Osteoblast (primary cell): Measurements from ENCODE around the gene STON1. TPM values are rescaled to one million over a fixed set of nuclear protein-coding genes. Genes with fewer than 3 reads are reported as not detected.
"Not testable (repeated sequence)": the region's sequence is repeated elsewhere in the genome, so short reads cannot be mapped to it uniquely, and the experiment has no call there.

Source experiments
- DNase-seq: peaks from one replicate; pipeline ENCODE4 v3.0.0; 2011; ENCODE audit warnings: low spot score, mixed read lengths; ENCODE audit not compliant: insufficient read length; ENCODE audit errors: missing footprints
- H2AFZ ChIP-seq: 2 replicates; pipeline ENCODE4 v1.6.0; 2011; ENCODE audit warnings: mild to moderate bottlenecking, low read length
- H3K27ac ChIP-seq: 2 replicates; pipeline ENCODE4 v1.5.1; 2011; ENCODE audit warnings: mild to moderate bottlenecking, low read depth, low read length, moderate library complexity
- H3K27me3 ChIP-seq: 2 replicates; pipeline ENCODE4 v1.6.0; 2012; ENCODE audit warnings: mild to moderate bottlenecking, control low read depth, inconsistent platforms, low read length, moderate library complexity; ENCODE audit not compliant: insufficient read depth
- H3K36me3 ChIP-seq: 2 replicates; pipeline ENCODE4 v1.5.1; 2011; ENCODE audit warnings: mild to moderate bottlenecking, low read length, control low read depth, moderate library complexity; ENCODE audit not compliant: insufficient read depth
- H3K4me1 ChIP-seq: 2 replicates; pipeline ENCODE4 v1.5.1; 2011; ENCODE audit warnings: mild to moderate bottlenecking, low read length, control low read depth, moderate library complexity; ENCODE audit not compliant: insufficient read depth
- H3K4me2 ChIP-seq: 2 replicates; pipeline ENCODE4 v1.6.0; 2011; ENCODE audit warnings: mild to moderate bottlenecking, low read length; ENCODE audit not compliant: insufficient read depth
- H3K4me3 ChIP-seq: fragments of 200-600 bp; sonication (generic); 3 replicates; pipeline ENCODE4 v1.5.1; 2012; ENCODE audit warnings: mild to moderate bottlenecking, low read length, inconsistent platforms; ENCODE audit not compliant: insufficient read depth
- H3K79me2 ChIP-seq: 2 replicates; pipeline ENCODE4 v1.6.0; 2012; ENCODE audit warnings: mild to moderate bottlenecking, low read length, control low read depth, inconsistent platforms; ENCODE audit not compliant: insufficient read depth
- H3K9me3 ChIP-seq: 2 replicates; pipeline ENCODE4 v1.5.1; 2011; ENCODE audit warnings: low read depth, low read length, control low read depth
- H4K20me1 ChIP-seq: 2 replicates; pipeline ENCODE4 v1.6.0; 2012; ENCODE audit warnings: mild to moderate bottlenecking, low read length, control low read depth; ENCODE audit not compliant: insufficient read depth
- total RNA-seq: library from RNA; depleted of rRNA; stranded (reverse); fragments of >200 nt; gene quantifications from 2 replicates; pipeline ENCODE4 v1.2.3, GENCODE V29; 2012
- TF ChIP-seq, protein P1 (sequence below): IDR thresholded peaks from 2 replicates; pipeline ENCODE4 v1.5.1; 2011; ENCODE audit warnings: mild to moderate bottlenecking, low read depth, low read length, moderate library complexity; ENCODE audit errors: extremely low read depth

Gene STON1
- total RNA-seq, 1 donor: 15.9 TPM

DNA sequence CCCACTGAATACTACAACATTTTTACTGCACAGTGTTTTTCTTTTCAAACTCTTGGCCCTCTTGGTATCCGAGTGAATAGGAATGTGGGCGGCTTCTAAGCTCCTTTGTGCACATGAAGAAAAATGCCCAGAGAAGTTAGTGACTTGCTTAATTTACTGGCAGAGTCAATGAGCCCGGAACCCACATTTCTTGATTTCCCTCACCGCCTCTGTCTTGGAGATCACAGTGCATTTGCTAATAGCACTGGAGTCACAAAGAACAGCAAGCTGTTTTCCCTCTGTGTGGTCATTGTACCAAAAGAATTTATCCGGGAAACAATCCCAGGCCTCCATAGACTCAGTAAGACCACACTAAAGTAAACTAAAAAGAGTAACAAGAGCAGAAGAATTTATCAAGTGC lies 18.9 kb downstream of the STON1 start:
- peaks cover 12% of the 10 kb centered on the region for H3K4me1 ChIP-seq
- TF ChIP-seq, protein P1, sequence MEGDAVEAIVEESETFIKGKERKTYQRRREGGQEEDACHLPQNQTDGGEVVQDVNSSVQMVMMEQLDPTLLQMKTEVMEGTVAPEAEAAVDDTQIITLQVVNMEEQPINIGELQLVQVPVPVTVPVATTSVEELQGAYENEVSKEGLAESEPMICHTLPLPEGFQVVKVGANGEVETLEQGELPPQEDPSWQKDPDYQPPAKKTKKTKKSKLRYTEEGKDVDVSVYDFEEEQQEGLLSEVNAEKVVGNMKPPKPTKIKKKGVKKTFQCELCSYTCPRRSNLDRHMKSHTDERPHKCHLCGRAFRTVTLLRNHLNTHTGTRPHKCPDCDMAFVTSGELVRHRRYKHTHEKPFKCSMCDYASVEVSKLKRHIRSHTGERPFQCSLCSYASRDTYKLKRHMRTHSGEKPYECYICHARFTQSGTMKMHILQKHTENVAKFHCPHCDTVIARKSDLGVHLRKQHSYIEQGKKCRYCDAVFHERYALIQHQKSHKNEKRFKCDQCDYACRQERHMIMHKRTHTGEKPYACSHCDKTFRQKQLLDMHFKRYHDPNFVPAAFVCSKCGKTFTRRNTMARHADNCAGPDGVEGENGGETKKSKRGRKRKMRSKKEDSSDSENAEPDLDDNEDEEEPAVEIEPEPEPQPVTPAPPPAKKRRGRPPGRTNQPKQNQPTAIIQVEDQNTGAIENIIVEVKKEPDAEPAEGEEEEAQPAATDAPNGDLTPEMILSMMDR: no peak
- peak; percentile 67 for DNase-seq
- no peaks in the 10 kb centered on the region for H3K9me3 ChIP-seq
- no peaks in the 10 kb centered on the region for H3K79me2 ChIP-seq
- no peak overlapping the region for H3K4me2 ChIP-seq
- H3K27ac ChIP-seq: peak overlapping the region; percentile 65
- peaks cover 7% of the 10 kb centered on the region for H4K20me1 ChIP-seq
- H3K27me3 ChIP-seq: no peaks in the 10 kb centered on the region
- H3K4me3 ChIP-seq: no peak overlapping the region
- H2AFZ ChIP-seq: no peak overlapping the region
- no peaks in the 10 kb centered on the region for H3K36me3 ChIP-seq

DNA sequence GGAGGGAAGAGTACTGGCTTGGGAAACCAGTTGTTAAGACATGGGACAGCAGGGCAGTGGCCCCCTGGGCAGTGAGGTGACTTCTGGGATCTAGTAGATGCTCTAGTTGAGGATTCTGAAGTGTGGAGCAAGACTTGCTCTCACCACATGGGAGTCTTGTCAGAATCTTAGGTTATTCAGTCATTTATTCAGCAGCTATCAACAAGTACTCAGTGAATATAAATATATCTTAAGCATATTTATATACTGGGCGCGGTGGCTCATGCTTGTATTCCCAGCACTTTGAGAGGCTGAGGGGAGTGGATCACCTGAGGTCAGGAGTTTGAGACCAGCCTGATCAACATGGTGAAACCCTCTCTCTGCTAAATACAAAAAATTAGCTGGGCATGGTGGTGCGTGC lies 20.0 kb downstream of the STON1 start:
- H4K20me1 ChIP-seq: peaks cover 7% of the 10 kb centered on the region
- no peak for DNase-seq
- H3K4me1 ChIP-seq: peaks cover 12% of the 10 kb centered on the region
- no peak overlapping the region for H3K4me3 ChIP-seq
- H3K4me2 ChIP-seq: no peak overlapping the region
- no peaks in the 10 kb centered on the region for H3K79me2 ChIP-seq
- H3K27ac ChIP-seq: no peak overlapping the region
- H3K36me3 ChIP-seq: no peaks in the 10 kb centered on the region
- TF ChIP-seq, protein P1: no peak
- H3K27me3 ChIP-seq: no peaks in the 10 kb centered on the region
- no peak overlapping the region for H2AFZ ChIP-seq
- no peaks in the 10 kb centered on the region for H3K9me3 ChIP-seq

DNA sequence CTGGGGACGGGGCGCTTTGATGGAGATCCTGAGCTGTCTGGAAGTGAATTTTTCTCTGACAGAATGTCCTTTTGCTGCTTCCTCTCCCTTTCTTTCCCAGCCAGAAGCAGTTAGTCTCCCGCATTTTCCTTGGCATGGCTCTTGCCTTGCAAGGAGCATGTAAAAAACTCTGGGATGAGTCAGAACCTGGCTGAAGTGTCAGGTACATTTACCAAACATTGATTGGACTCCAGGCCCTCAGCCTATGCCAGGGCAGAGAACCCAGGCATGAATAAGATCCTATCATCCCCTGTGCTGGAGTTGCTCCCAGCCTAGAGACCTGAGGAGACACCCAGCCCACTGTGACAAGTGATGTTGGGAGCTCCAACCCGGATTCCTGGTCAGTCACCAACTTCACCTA lies 21.6 kb downstream of the STON1 start:
- Histone ChIP-seq H3K9me3 (no peaks in the 10 kb centered on the region), H4K20me1 (peaks cover 7% of the 10 kb centered on the region), H3K4me1 (peaks cover 12% of the 10 kb centered on the region), H3K79me2 (no peaks in the 10 kb centered on the region), H2AFZ (no peak overlapping the region), H3K27ac (no peak overlapping the region), H3K27me3 (no peaks in the 10 kb centered on the region), H3K4me2 (no peak overlapping the region), H3K36me3 (no peaks in the 10 kb centered on the region), H3K4me3 (no peak overlapping the region)
- TF ChIP-seq, protein P1: no peak
- no peak for DNase-seq

DNA sequence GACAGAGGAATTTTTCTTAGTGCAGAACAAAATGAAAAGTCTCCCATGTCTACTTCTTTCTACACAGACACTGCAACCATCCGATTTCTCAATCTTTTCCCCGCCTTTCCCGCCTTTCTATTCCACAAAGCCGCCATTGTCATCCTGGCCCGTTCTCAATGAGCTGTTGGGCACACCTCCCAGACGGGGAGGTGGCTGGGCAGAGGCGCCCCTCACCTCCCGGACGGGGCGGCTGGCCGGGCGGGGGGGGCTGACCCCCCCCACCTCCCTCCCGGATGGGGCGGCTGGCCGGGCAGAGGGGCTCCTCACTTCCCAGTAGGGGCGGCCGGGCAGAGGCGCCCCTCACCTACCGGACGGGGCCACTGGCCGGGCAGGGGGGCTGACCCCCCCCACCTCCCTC lies 25.1 kb downstream of the STON1 start:
- H4K20me1 ChIP-seq, H3K79me2 ChIP-seq, DNase-seq, H3K27ac ChIP-seq, H3K4me2 ChIP-seq, H3K9me3 ChIP-seq, H3K4me1 ChIP-seq, H3K4me3 ChIP-seq, H3K27me3 ChIP-seq, H3K36me3 ChIP-seq, H2AFZ ChIP-seq: not testable (repeated sequence)
